ENCODE results near the gene ADIPOR2. TPM values are rescaled to one million over a fixed set of nuclear protein-coding genes. Genes with fewer than 3 reads are reported as not detected.
A peak's percentile ranks its signal among the peaks of the same experiment; 100 is the strongest.

The ADIPOR2 gene
- total RNA-seq, 2 experiments from 2014 or later, result 24.7 to 51.1 TPM

DNA sequence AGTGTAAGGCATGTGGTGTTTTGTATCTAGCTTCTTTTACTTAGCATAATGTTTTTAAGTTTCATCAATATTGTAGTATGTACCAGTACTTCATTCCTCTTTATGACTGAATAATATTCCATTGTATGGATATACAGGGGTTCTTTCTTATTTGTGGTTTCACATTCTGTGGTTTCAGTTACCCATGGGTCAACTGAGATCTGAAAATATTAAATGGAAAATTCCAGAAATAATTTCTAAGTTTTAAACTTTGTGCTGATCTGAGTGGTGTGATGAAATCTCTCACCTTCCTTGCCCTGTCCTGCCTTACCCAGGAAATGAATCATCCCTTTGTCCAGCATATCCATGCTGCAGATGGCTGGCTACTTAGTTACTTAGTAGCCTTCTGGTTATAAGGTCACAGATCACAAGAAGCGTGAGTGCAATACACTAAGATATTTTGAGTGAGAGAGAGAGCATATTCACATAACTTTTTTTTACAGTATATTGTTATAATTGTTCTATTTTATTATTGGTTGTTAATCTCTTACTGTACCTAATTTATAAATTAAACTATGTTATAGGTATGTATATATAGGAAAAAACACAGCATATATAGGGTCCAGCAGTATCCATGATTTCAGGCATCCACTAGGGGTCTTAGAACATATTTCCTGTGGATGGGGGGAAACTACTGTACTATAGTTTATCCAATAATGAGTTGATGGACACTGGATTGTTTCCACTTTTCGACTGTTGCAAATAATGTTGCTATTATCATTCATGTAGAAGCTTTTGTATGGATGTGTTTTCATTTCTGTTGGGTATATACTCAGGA lies 69.9 kb downstream of the ADIPOR2 start:
- intact Hi-C loops (cut with micrococcal nuclease; ENCODE audit: unreplicated experiment), result no loop called here
- Histone ChIP-seq H2AFZ (ENCODE audit: low read length) (no peak overlapping the region), H3K9me3 (ENCODE audit: low read length) (no peaks in the 10 kb centered on the region), H3K4me3 (ENCODE audit: low read depth, low read length, poor library complexity, severe bottlenecking) (no peak overlapping the region), H3K36me3 (ENCODE audit: insufficient read depth, low read length) (peaks cover 44% of the 10 kb centered on the region), H3K4me1 (ENCODE audit: insufficient read depth, low read length, poor library complexity, severe bottlenecking) (no peaks in the 10 kb centered on the region), H3K4me2 (ENCODE audit: low read length) (no peak overlapping the region), H3K27ac (ENCODE audit: low read depth, low read length, poor library complexity, severe bottlenecking) (no peak overlapping the region), H3K79me2 (ENCODE audit: insufficient read depth, low read depth, low read length) (peaks cover 13% of the 10 kb centered on the region; the same call in 1 of the 2 replicates), H4K20me1 (ENCODE audit: insufficient read depth, low read length) (no peaks in the 10 kb centered on the region), H3K9me2 (ENCODE audit: insufficient read depth, low read length) (no peaks in the 10 kb centered on the region)
- CTCF ChIA-PET (ENCODE audit: unreplicated experiment), result no interaction called here
- BruUV-seq (replicated peaks), result no TSS peak
- POLR2A ChIA-PET, result interaction anchor here (0.7 to 1.2 kb wide), 2 partner anchors 14 to 139 kb away, joined by 3 to 4 read pairs; no protein-coding TSS in a partner anchor
- 0 out of 2 replicates have a peak, but pooled peaks have one; percentile 25 for TF ChIP-seq CTCF (conservative IDR thresholded peaks at IDR 0.05; ENCODE audit: low read length)
- TF ChIP-seq EZH2phosphoT487 (IDR thresholded peaks at IDR 0.05; ENCODE audit: borderline replicate concordance, low read depth, low read length), result no peak
- DNase-seq (ENCODE audit: low spot score), result no peak

- POLR2A ChIA-PET, result interaction anchor here (1.2 kb wide), 1 partner anchor 16 kb away, joined by 4 read pairs; no protein-coding TSS in a partner anchor
- no peaks in the 10 kb centered on the region for H3K4me1 ChIP-seq (ENCODE audit: insufficient read depth, low read length, poor library complexity, severe bottlenecking)
- H3K4me2 ChIP-seq (ENCODE audit: low read length), result no peak overlapping the region
- no peak overlapping the region for H3K27ac ChIP-seq (ENCODE audit: low read depth, low read length, poor library complexity, severe bottlenecking)
- peaks cover 37% of the 10 kb centered on the region for H3K36me3 ChIP-seq (ENCODE audit: insufficient read depth, low read length)
- no peaks in the 10 kb centered on the region for H4K20me1 ChIP-seq (ENCODE audit: insufficient read depth, low read length)
- intact Hi-C loops (cut with micrococcal nuclease; ENCODE audit: unreplicated experiment), result no loop called here
- no peak for DNase-seq (ENCODE audit: low spot score)
- H3K9me2 ChIP-seq (ENCODE audit: insufficient read depth, low read length), result no peaks in the 10 kb centered on the region
- TF ChIP-seq EZH2phosphoT487 (IDR thresholded peaks at IDR 0.05; ENCODE audit: borderline replicate concordance, low read depth, low read length) (no peak), CTCF (conservative IDR thresholded peaks at IDR 0.05; ENCODE audit: low read length) (no peak)
- peaks cover 14% of the 10 kb centered on the region; the same call in 1 of the 2 replicates for H3K79me2 ChIP-seq (ENCODE audit: insufficient read depth, low read depth, low read length)
- no peak overlapping the region for H2AFZ ChIP-seq (ENCODE audit: low read length)
- CTCF ChIA-PET (ENCODE audit: unreplicated experiment), result no interaction called here
- BruUV-seq (replicated peaks), result no TSS peak
- H3K4me3 ChIP-seq (ENCODE audit: low read depth, low read length, poor library complexity, severe bottlenecking), result no peak overlapping the region
- H3K9me3 ChIP-seq (ENCODE audit: low read length), result no peaks in the 10 kb centered on the region
Measured at GRCh38 chr12:1761857-1762256, 71.0 kb downstream of the ADIPOR2 start.

DNA sequence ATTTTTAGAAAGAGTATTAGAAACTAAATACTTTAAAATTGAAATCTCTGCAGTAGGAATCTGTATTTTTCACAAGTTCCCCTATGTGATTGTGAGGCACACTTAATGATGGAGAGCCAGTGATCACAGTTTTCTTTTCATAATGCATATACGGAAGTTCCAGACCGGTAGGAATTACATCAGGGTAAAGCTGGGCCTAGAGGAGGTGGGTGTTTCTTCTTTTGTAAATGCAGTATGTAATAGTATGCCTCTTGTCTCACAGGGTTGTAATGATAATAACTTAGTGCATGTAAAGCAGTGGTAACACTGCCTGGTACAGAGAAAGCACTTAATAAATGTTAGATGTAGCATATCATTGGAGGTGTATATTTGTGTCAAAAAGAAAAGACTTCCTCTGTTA lies 72.3 kb downstream of the ADIPOR2 start:
- no peak overlapping the region for H2AFZ ChIP-seq (ENCODE audit: low read length)
- no peak overlapping the region for H3K4me2 ChIP-seq (ENCODE audit: low read length)
- H3K36me3 ChIP-seq (ENCODE audit: insufficient read depth, low read length), result peaks cover 25% of the 10 kb centered on the region
- no TSS peak for BruUV-seq (replicated peaks)
- no peaks in the 10 kb centered on the region for H3K9me3 ChIP-seq (ENCODE audit: low read length)
- H3K9me2 ChIP-seq (ENCODE audit: insufficient read depth, low read length), result no peaks in the 10 kb centered on the region
- CTCF ChIA-PET (ENCODE audit: unreplicated experiment), result no interaction called here
- H4K20me1 ChIP-seq (ENCODE audit: insufficient read depth, low read length), result no peaks in the 10 kb centered on the region
- intact Hi-C loops (cut with micrococcal nuclease; ENCODE audit: unreplicated experiment), result no loop called here
- no peak overlapping the region for H3K4me3 ChIP-seq (ENCODE audit: low read depth, low read length, poor library complexity, severe bottlenecking)
- no peak overlapping the region for H3K27ac ChIP-seq (ENCODE audit: low read depth, low read length, poor library complexity, severe bottlenecking)
- no peaks in the 10 kb centered on the region for H3K4me1 ChIP-seq (ENCODE audit: insufficient read depth, low read length, poor library complexity, severe bottlenecking)
- H3K79me2 ChIP-seq (ENCODE audit: insufficient read depth, low read depth, low read length), result peaks cover 21% of the 10 kb centered on the region
- no peak for DNase-seq (ENCODE audit: low spot score)
- POLR2A ChIA-PET, result interaction anchor here (0.8 kb wide), 1 partner anchor 18 kb away, joined by 3 read pairs; no protein-coding TSS in a partner anchor
- no peak for TF ChIP-seq CTCF (conservative IDR thresholded peaks at IDR 0.05; ENCODE audit: low read length)
- no peak for TF ChIP-seq EZH2phosphoT487 (IDR thresholded peaks at IDR 0.05; ENCODE audit: borderline replicate concordance, low read depth, low read length)
